ENCODE data around the gene RANBP3.

- TF ChIP-seq CTCF (IDR thresholded peaks at IDR 0.05; ENCODE audit: low read length), result no peak
- TF ChIP-seq EZH2 (optimal IDR thresholded peaks at IDR 0.05; ENCODE audit: low read depth, low read length), result no peak
- TF ChIP-seq EZH2phosphoT487 (IDR thresholded peaks at IDR 0.05; ENCODE audit: low read length), result no peak
These were observed 82.0 kb downstream of the RANBP3 start for GRCh38 chr19:5895890-5896289.

Measured in MM.1S (cell line).